HFF-Myc (cell line): ENCODE data around the gene YBX1.

Experiments used
- DNase-seq: peaks from one replicate; pipeline ENCODE4 v3.0.0-alpha.2; 2011; ENCODE audit warnings: low read depth; ENCODE audit errors: extremely low read depth
- H3K4me3 ChIP-seq: replicated peaks from 2 replicates; pipeline ENCODE4 v1.5.1; 2011; ENCODE audit warnings: low read depth, mild to moderate bottlenecking, control low read depth, low read length
- TF ChIP-seq, protein P1 (sequence below): IDR thresholded peaks from 2 replicates; pipeline ENCODE4 v1.5.1; 2012; ENCODE audit warnings: mild to moderate bottlenecking, low read depth, low read length, control low read depth; ENCODE audit errors: missing control alignments

YBX1 gene

DNA sequence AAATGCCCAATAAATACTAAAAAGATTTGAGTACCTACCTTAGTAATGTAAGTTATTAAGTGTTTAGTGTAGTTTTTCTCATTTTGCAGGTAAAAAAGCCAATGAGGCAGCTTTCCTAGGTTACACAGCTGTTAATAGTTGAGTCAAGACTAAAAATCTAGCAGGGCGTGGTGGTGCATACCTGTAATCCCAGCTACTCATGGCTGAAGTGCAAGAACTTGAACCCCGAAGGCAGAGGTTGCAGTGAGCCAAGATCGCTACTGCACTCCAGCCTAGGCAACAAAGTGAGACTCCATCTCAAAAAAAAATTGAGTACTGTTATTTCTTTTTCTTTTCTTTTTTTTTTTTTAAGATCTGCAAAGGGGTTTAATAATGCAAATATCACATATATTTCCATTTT is 7.7 kb downstream of the YBX1 start:
- H3K4me3 ChIP-seq = no peak overlapping the region
- TF ChIP-seq, protein P1, sequence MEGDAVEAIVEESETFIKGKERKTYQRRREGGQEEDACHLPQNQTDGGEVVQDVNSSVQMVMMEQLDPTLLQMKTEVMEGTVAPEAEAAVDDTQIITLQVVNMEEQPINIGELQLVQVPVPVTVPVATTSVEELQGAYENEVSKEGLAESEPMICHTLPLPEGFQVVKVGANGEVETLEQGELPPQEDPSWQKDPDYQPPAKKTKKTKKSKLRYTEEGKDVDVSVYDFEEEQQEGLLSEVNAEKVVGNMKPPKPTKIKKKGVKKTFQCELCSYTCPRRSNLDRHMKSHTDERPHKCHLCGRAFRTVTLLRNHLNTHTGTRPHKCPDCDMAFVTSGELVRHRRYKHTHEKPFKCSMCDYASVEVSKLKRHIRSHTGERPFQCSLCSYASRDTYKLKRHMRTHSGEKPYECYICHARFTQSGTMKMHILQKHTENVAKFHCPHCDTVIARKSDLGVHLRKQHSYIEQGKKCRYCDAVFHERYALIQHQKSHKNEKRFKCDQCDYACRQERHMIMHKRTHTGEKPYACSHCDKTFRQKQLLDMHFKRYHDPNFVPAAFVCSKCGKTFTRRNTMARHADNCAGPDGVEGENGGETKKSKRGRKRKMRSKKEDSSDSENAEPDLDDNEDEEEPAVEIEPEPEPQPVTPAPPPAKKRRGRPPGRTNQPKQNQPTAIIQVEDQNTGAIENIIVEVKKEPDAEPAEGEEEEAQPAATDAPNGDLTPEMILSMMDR = no peak
- DNase-seq = no peak

GRCh38 chr1:42690477-42691156 is 8.4 kb downstream of the YBX1 start:
- DNase-seq = no peak
- no peak overlapping the region for H3K4me3 ChIP-seq
- TF ChIP-seq, protein P1 = no peak

- H3K4me3 ChIP-seq = no peak overlapping the region
- DNase-seq = no peak
- TF ChIP-seq, protein P1 = no peak
Measured at GRCh38 chr1:42691157-42691498, 8.9 kb downstream of the YBX1 start.

DNA sequence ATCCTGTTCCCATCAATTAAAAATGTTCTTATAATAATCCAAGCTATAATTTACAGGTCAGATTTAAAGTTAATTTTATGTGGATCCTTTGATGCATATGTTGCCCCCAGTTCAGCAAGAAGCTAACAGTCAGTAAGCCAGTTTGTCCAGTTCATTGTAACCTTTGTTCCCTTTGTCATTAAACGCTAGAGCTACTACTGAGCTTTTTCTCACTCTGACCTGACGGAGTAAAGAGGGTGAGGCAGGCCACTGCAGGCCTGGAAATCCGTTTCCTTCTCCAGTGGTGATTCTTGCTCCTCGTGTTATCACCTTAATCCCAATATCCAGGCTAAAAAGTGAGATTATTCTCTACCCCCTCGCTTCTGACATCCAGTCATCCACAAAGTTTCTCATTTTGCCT is 10.2 kb downstream of the YBX1 start:
- TF ChIP-seq, protein P1 = no peak
- H3K4me3 ChIP-seq = no peak overlapping the region
- no peak for DNase-seq

DNA sequence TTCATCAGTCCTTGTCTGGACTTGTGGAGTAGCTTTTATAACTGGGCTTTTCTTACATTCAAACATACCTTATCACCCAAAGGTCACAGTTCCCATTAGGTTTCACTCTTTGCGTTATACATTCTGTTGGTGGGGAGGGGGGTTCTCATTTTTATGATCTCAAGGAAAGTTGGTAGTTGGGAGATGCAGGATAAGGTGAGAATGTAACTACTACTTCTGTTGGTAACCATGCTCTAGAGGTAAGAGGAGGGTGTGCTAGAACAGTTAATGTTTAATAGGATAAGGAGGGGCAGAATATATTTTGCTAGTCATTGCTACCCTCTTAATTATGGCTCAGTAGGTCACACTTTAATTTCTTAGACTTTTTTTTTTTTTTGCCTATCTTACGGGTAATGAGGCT is 10.7 kb downstream of the YBX1 start:
- H3K4me3 ChIP-seq = no peak overlapping the region
- DNase-seq = no peak
- TF ChIP-seq, protein P1 = no peak

- no peak for DNase-seq
- TF ChIP-seq, protein P1 = no peak
- H3K4me3 ChIP-seq = no peak overlapping the region
Measured at GRCh38 chr1:42698081-42698813, 16.0 kb downstream of the YBX1 start.

GRCh38 chr1:42700006-42700405 is 17.8 kb downstream of the YBX1 start:
- H3K4me3 ChIP-seq = no peak overlapping the region
- TF ChIP-seq, protein P1 = no peak
- DNase-seq = no peak
